Pancreas (tissue), 10 donors: ENCODE results near the gene SAMMSON. TPM values are rescaled to one million over a fixed set of nuclear protein-coding genes. Genes with fewer than 3 reads are reported as not detected.

Experiments
- ATAC-seq, 4 donors: fragments of 200-7000 bp; cut with Tn5 transposase; one replicate each; pipeline versions ENCODE4 v1.8.0 to v1.9.1; 2020; ENCODE audit warnings: mild to moderate bottlenecking in 4 of 4, moderate library complexity in 4 of 4
- DNase-seq, 6 donors: peaks; one replicate each; pipeline ENCODE4 v3.0.0-alpha.2; 2020
- FAIRE-seq: peaks from 2 replicates; lab custom pipeline; 2012; peaks lifted over from hg19 to GRCh38; lab: Jason Lieb, UNC
- H3K27ac ChIP-seq, 4 donors: fragments of 200-600 bp; sonication (generic); 1 replicate in 3 of 4; 2 replicates in 1 of 4; pipeline versions ENCODE4 v1.5.0 to v1.8.0; 2020
- H3K27me3 ChIP-seq, 4 donors: fragments of 200-600 bp; one replicate each; pipeline ENCODE4 v1.8.0; 2021
- H3K36me3 ChIP-seq, 3 donors: fragments of 200-600 bp; sonication (generic) in 1 of 3; one replicate each; pipeline versions ENCODE4 v1.5.0 to v1.8.0; 2020 to 2021
- H3K4me1 ChIP-seq, 3 donors: fragments of 200-600 bp; one replicate each; pipeline ENCODE4 v1.8.0; 2021
- H3K4me3 ChIP-seq, 4 donors: fragments of 200-600 bp; sonication (generic) in 2 of 4; one replicate each; pipeline versions ENCODE4 v1.5.0 to v1.8.0; 2020 to 2021
- H3K9me3 ChIP-seq, 4 donors: fragments of 200-600 bp; one replicate each; pipeline ENCODE4 v1.8.0; 2021
- CTCF ChIP-seq, 4 donors: fragments of 200-600 bp; sonication (generic) in 3 of 4; IDR thresholded peaks; one replicate each; pipeline versions ENCODE4 v1.5.0 to v1.8.0; 2021; ENCODE audit warnings: antibody characterized with exemption in 4 of 4
- WGBS, 2 donors: extraction: QIAGEN DNeasy Blood & Tissue Kit; methylation state at CpG; one replicate each; pipeline ENCODE4 v1.1.7; 2013; 5-methylcytosine and 5-hydroxymethylcytosine counted together
- intact Hi-C, 3 donors: fragments of 100-400 bp; cut with DNase I; formaldehyde crosslinking; loops; one replicate each; pipeline versions ENCODE4 v1.11.1 to v1.14.2; 2022
- polyA plus RNA-seq, 2 donors: library from polyadenylated mRNA; stranded (reverse); fragments of 200-250 nt; gene quantifications; one replicate each; pipeline ENCODE4 v1.2.3, GENCODE V29; 2013
- total RNA-seq, 6 donors: library from RNA; stranded (reverse); fragmentation: NEBNext Ultra II Directional in 4 of 6; extraction: Animal tissue kit (Norgen Biotek cat#: 25700) in 4 of 6; gene quantifications; one replicate each; pipeline versions ENCODE4 v1.2.1 to v1.2.4, GENCODE V29; 2021 to 2023
- donor health status: healthy with polysubstance abuse.
- donor health status: DM: no; HTN: no; CAD: no; lungs with moderate emphysema.
- donor health status: DM: no; HTN: no; CAD: no.
- donor health status: control.
- donor health status: control.
- donor health status: Bipolar disorder and iron deficiency.
- donor health status: DM: yes; HTN: yes; CAD: no.
- donor health status: DM: no; HTN: no; CAD: no.
- donor health status: DM: no; HTN: no; CAD: no.
- donor health status: DM: yes; HTN: yes; CAD: no.

Gene SAMMSON
- total and polyA plus RNA-seq, 8 donors, result 0.14 TPM; not detected in 7

DNA sequence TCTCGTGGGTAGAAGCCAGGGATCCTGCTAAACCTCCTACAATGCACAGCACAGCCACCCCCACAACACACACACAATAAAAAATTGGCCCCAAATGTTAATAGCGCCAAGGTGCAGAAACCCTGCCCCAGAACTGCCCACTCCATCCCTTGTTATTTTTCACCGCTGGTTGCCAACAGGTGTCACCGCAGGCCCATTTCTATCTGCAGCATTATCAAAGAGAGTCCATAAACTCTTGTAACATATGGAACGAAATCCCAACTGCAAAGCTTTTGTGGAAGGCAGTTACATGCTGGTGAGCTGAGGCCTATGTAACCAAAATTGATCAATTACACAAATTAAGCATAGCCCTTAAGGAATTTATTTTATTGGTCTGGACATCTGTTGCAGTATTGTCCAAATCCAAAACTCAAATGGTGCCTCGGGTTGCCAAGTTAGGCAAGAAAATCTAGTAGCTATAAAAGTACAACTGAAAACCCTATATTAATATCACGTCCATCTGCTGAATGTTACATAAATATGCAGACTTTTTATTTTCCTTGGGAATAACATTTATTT is 66.2 kb downstream of the SAMMSON start:
- peaks cover 0 to 11% (median 2%) of the 10 kb centered on the region in 4 donors for H3K27me3 ChIP-seq
- ATAC-seq (no peak), FAIRE-seq (no peak), DNase-seq (no peak)
- intact Hi-C loops, result no loop called here
- no peak for TF ChIP-seq CTCF (IDR thresholded peaks at IDR 0.05)
- H3K4me1 ChIP-seq, result no peaks in the 10 kb centered on the region
- no peaks in the 10 kb centered on the region for H3K36me3 ChIP-seq
- no peak overlapping the region for H3K4me3 ChIP-seq
- H3K9me3 ChIP-seq, result no peaks in the 10 kb centered on the region
- H3K27ac ChIP-seq, result no peak overlapping the region
- WGBS, 2 donors, result 60 to 73% methylated on average over 7 of the region's 7 CpGs

- DNase-seq (no peak), ATAC-seq (no peak), FAIRE-seq (no peak)
- no peak overlapping the region for H3K27ac ChIP-seq
- H3K4me3 ChIP-seq, result no peak overlapping the region
- 81 to 89% methylated on average over 7 of the region's 7 CpGs for WGBS, 2 donors
- no peaks in the 10 kb centered on the region for H3K36me3 ChIP-seq
- no peaks in the 10 kb centered on the region for H3K9me3 ChIP-seq
- no peak for TF ChIP-seq CTCF (IDR thresholded peaks at IDR 0.05)
- intact Hi-C loops, result no loop called here
- H3K27me3 ChIP-seq, result peaks cover 0 to 27% (median 5%) of the 10 kb centered on the region in 4 donors
- no peaks in the 10 kb centered on the region for H3K4me1 ChIP-seq
These were observed 68.5 kb downstream of the SAMMSON start for GRCh38 chr3:70067860-70068521.

DNA sequence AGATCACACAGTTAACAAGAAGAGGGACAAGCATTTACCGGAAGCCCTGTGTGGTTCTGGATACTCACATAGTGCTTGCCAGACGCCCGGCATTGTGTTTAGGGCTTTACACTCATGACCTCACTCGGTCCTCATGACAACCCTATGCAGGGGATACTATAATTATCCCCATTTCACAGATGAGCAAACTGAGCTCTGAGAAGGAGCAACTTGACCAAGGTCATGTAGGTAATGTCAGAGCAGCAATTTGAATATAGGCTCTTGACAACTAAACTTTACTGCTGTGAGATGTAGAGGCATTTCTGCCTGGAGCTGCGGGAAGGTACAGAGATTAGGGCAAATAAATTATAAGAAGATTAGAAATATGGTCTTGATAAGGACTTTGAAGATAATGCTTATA is 70.0 kb downstream of the SAMMSON start:
- FAIRE-seq (no peak), DNase-seq (no peak), ATAC-seq (no peak)
- intact Hi-C loops, result no loop called here
- Histone ChIP-seq H3K9me3 (no peaks in the 10 kb centered on the region), H3K27me3 (peaks cover 0 to 39% (median 7%) of the 10 kb centered on the region in 4 donors), H3K4me1 (no peaks in the 10 kb centered on the region), H3K27ac (no peak overlapping the region), H3K4me3 (no peak overlapping the region), H3K36me3 (no peaks in the 10 kb centered on the region)
- TF ChIP-seq CTCF (IDR thresholded peaks at IDR 0.05), result no peak
- WGBS, 2 donors, result 78 to 86% methylated on average over 5 of the region's 5 CpGs

DNA sequence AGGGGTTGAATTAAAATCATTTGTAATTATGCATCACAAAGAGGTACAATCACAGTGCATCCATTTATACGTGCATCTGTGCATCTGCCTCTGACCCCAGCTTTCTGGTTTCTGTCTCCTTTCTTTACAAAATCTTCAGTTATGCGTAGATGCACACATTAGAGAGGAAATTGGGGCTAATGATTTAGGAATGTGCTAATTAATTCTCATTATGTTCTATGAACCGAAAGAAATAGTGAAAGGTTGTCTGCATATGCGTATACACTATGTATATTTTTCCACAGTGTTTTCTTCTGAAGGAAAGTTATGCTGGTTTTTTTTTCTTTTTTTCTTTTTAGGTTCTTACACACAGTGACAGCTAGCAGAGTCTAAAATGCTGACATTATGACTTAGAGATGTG is 71.6 kb downstream of the SAMMSON start:
- H3K27me3 ChIP-seq, result peaks cover 0 to 39% (median 7%) of the 10 kb centered on the region in 4 donors
- FAIRE-seq (no peak), DNase-seq (no peak), ATAC-seq (no peak)
- H3K36me3 ChIP-seq, result no peaks in the 10 kb centered on the region
- H3K4me1 ChIP-seq, result peaks cover 0 to 3% (median 0%) of the 10 kb centered on the region in 3 donors
- H3K9me3 ChIP-seq, result no peaks in the 10 kb centered on the region
- H3K27ac ChIP-seq, result no peak overlapping the region
- intact Hi-C loops, result no loop called here
- no peak for TF ChIP-seq CTCF (IDR thresholded peaks at IDR 0.05)
- 54 to 73% methylated on average over 4 of the region's 4 CpGs for WGBS, 2 donors
- H3K4me3 ChIP-seq, result no peak overlapping the region

- no peak overlapping the region for H3K4me3 ChIP-seq
- 14% methylated on average over 9 of the region's 9 CpGs for WGBS, 2 donors
- no peaks in the 10 kb centered on the region for H3K9me3 ChIP-seq
- no peak for ATAC-seq
- no peaks in the 10 kb centered on the region for H3K36me3 ChIP-seq
- no peak for TF ChIP-seq CTCF (IDR thresholded peaks at IDR 0.05)
- intact Hi-C loops, result no loop called here
- H3K27ac ChIP-seq, result no peak overlapping the region
- DNase-seq, result no peak
- H3K4me1 ChIP-seq, result peaks cover 4 to 11% (median 7%) of the 10 kb centered on the region in 3 donors
- no peak for FAIRE-seq
- H3K27me3 ChIP-seq, result peaks cover 0 to 39% (median 7%) of the 10 kb centered on the region in 4 donors
These were observed 72.6 kb downstream of the SAMMSON start for GRCh38 chr3:70072180-70072579.
